SHP77 treated with DMSO at 0.1 percent for 48 hours (cell line): Measurements from ENCODE around the gene ANKRD9.
"Not testable (repeated sequence)": the region's sequence is repeated elsewhere in the genome, so short reads cannot be mapped to it uniquely, and the experiment has no call there.

Experiments
- DNase-seq: peaks from one replicate; lab custom pipeline; 2025; lab: John Stamatoyannopoulos, UW

Gene ANKRD9

GRCh38 chr14:102509746-102510615 lies at the start of gene ANKRD9:
TSS of gene ANKRD9 (minus strand) at chr14:102509776. CDS start at chr14:102507889, 1,887 bp downstream.
- peak; percentile 70 for DNase-seq

GRCh38 chr14:102558556-102558955 lies 49.0 kb upstream of the ANKRD9 start:
- DNase-seq: no peak

DNA sequence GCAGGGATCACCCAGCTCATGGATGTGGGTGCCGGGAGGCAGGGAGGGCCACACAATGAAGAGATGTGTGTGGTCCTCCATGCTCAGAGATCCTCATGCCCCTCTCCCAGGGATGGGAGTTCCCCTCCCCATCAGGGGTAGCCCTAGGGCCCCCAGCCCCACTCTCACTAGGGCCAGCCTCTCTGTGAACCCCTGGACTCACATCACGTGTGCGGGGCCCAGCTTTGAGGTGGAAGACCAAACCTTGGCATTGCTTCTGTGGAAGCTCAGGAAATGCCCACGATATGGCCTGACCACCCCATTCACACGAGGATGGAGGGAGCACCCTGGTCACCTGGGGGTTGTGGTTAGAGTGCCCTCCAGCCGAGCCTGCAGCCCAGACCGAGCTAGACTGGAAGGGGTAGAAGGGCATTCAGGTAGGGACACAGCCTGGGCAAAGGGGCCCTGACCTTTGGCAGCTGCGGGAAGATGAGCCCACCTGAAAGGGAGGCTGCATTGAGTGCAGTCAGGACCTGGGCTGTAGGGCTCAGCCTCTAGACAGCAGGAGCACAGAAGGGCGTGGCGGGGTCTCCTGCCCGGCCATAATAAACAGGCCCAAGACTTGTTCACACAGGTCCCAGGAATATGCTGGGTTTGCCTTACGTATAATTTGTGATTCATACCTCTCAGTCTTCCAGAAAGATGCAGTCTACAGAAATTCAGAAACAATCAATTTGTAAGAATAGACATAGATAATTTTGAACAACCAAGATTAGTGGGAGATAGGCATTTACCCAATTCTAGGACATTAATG lies 48.1 kb upstream of the ANKRD9 start:
- DNase-seq: no peak

- DNase-seq: no peak
These were observed 46.6 kb upstream of the ANKRD9 start for GRCh38 chr14:102556098-102556677.

GRCh38 chr14:102554821-102555819 lies 45.5 kb upstream of the ANKRD9 start:
- DNase-seq: no peak

DNA sequence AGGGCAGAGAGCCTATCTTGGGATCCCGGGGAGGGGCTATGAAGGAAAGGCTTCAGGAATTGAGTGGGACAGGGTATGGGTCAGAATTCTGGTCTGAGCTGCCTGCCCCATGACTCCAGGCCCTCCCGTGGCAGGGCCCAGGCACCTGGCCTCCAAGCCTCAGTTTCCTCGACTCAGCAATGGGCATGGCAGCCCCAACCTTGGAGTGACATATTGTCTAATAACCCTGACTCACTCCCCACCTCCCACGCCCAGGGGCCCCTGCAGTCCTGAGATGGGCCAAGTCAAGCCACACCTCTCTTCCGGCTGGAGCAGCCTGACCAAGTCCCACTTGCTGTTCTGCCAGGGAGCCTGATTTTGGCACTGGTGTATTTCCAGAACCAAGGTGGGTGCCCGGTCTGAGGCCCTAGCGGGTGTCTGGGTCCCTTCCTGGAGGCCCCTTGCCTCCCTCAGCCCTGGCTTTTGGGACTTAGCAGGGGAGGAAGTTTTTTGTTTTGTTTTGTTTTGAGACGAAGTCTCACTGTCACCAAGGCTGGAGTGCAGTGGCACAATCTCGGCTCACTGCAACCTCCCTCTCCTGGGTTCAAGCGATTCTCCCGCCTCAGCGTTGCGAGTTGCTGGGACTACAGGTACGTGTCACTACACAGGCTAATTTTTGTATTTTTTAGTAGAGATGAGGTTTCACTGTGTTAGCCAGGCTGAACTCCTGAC lies 42.6 kb upstream of the ANKRD9 start:
- DNase-seq: no peak

- DNase-seq: not testable (repeated sequence)
These were observed 41.4 kb upstream of the ANKRD9 start for GRCh38 chr14:102550927-102551401.

- DNase-seq: no peak
These were observed 39.2 kb upstream of the ANKRD9 start for GRCh38 chr14:102548616-102549240.

DNA sequence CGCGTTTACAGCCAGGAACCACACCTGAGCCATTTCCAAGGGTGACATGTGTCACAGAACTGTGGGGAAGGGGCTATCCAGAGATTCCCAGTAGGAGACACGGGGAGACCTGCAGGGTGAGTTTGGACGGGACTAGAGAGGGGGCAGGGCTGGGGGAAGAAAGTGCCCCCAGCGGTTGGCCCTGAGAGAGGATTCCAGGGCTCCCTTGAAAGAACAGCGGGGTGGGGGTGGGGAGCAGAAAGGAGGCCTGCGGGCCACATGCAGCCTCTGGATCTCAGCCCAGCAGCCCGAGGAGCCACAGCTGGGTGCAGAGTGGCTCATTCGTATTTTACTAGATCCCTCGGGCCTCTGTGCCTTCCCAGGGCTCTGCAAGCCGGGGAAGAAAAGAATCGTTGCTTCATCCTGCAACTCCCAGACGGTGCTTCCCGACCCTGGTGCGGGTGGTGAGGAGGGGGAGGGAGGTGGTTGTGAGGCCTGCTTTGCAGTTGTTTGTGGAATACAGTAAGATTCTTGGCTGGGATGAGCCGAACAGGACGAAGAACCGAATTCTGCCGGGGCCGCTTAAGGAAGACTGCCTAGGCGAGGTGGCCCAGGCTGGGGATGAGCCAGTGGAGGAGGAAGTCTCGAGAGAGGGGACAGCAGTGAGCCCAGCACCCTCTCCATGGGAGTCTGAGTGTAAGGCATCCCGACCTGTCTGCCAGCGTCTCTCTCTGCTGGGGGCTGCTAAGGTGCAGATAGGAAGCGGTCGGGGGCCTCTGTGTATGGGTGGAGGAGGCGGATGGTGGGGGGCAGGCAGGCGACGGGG lies 36.1 kb upstream of the ANKRD9 start:
- no peak for DNase-seq

DNA sequence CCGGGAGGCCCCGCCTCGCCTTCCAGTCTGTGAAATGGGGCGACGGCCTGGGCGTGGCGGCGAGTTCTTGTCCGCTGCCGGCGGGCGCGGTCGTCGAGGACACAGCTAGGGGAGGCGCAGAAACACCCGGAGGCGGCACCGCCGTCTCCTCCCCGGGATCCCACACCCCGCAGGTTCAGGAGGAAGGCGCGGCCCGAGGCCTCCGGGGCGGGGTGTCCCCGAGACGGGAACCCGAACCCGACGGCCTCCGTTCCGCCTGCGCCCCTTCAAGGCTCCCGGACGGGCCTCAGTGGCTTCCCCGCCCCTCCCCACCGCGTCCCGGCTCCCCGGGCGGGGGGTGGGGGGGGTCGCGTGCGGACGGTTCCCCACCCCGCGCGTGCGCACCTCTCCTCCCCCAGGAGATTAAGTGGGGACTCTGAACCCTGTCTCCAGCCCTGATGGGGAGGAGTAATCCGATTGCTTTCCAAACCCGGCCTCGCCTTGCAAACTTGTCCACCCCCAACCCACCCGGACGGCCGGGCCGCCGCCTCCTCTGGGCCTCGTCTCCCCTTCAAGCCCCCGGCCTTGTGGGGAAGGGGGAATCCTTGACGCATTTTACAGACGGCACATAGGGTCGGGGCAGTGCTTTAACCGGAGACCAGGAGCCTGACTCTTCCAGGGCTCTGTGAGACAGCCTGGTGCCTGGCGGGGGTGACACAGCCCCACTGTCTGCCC lies 35.3 kb upstream of the ANKRD9 start:
- DNase-seq: no peak

GRCh38 chr14:102544046-102544746 lies 34.6 kb upstream of the ANKRD9 start:
- no peak for DNase-seq

DNA sequence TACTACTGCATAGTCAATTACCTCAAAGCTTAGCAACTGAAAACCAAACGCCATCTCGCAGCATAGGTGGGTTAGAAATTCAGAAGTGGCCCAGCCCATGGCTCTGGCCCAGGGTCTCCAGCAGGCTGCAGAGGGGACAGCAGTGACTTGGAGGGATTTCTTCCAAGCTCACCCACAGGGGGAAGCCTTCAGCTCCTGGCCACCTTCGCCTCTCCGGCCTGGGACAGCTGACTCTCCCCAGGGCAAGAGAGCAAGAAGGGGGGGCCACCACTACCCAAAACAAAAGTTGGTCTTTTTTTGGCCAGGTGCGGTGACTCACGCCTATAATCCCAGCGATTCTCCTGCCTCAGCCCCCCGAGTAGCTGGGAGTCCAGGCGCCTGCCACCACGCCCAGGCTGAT lies 32.2 kb upstream of the ANKRD9 start:
- DNase-seq: no peak

DNA sequence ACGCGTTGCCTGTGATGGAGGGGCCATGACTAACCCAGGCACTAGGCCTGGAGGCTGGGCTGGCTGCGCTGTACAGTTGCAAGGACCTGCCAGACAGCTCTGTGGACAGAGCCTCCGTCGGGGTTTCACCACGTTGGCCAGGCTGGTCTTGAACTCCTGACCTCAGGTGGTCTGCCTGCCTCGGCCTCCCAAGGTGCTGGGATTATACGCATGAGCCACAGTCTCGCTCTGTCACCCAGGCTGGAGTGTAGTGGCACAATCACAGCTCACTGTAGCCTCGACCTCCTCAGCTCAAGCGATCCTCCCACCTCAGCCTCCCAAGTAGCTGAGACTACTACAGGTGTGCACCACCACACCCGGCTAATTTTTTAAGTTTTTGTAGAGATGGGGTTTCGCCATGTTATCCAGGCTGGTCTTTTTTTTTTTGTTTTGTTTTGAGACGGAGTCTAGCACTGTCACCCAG lies 31.5 kb upstream of the ANKRD9 start:
- DNase-seq: not testable (repeated sequence)

GRCh38 chr14:102540315-102541028 lies 30.9 kb upstream of the ANKRD9 start:
- peak; percentile 79 for DNase-seq

- DNase-seq: peak; percentile 79
These were observed 30.2 kb upstream of the ANKRD9 start for GRCh38 chr14:102539544-102540314.
